BE2C (cell line): ENCODE results near the gene THEM4.

ENCODE experiments used
- DNase-seq: peaks from one replicate; pipeline ENCODE4 v3.0.0-alpha.2; 2020
- H3K27me3 ChIP-seq: fragments of 250-450 bp; sonication (Bioruptor Pico); 2 replicates; pipeline ENCODE4 v1.5.1; 2020; ENCODE audit warnings: mild to moderate bottlenecking
- H3K36me3 ChIP-seq: fragments of 250-450 bp; sonication (Bioruptor Pico); 2 replicates; pipeline ENCODE4 v1.5.1; 2020; ENCODE audit warnings: mild to moderate bottlenecking
- H3K4me1 ChIP-seq: fragments of 250-450 bp; sonication (Bioruptor Pico); 2 replicates; pipeline ENCODE4 v1.5.1; 2020
- H3K4me3 ChIP-seq: 2 replicates; pipeline ENCODE4 v1.5.1; 2011; ENCODE audit warnings: low read depth, low read length
- H3K9me3 ChIP-seq: fragments of 250-450 bp; sonication (Bioruptor Pico); 2 replicates; pipeline ENCODE4 v1.5.1; 2020
- CTCF ChIP-seq: IDR thresholded peaks from 2 replicates; pipeline ENCODE4 v1.5.1; 2012; ENCODE audit warnings: mild to moderate bottlenecking, low read depth, low read length

The THEM4 gene

DNA sequence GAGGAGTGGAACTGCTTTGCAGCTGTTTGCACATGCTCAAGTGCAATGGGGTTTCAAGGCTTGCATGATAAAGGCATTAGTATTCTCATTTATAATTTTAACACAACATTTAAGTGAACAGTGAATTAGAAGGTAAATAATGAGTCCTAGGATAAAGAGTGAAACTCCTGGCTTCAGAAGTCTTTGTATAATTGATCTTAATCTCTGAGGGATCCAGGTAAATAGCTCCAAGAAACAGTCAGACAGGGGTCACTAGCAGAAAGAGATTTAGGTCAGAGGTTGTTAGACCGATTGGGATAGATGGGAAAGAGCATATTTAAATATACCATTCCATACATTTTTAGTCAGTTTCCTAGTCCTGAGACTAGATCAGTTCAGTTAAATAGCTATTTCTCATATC, 14.1 kb upstream of the THEM4 start:
- no peak for TF ChIP-seq CTCF
- no peaks in the 10 kb centered on the region for H3K4me1 ChIP-seq
- H3K27me3 ChIP-seq, result peaks cover 79% of the 10 kb centered on the region
- DNase-seq, result no peak
- H3K9me3 ChIP-seq, result no peaks in the 10 kb centered on the region
- H3K4me3 ChIP-seq, result no peak overlapping the region
- H3K36me3 ChIP-seq, result no peaks in the 10 kb centered on the region

- peaks cover 78% of the 10 kb centered on the region for H3K27me3 ChIP-seq
- no peaks in the 10 kb centered on the region for H3K36me3 ChIP-seq
- no peak for TF ChIP-seq CTCF
- H3K4me3 ChIP-seq, result no peak overlapping the region
- H3K9me3 ChIP-seq, result no peaks in the 10 kb centered on the region
- H3K4me1 ChIP-seq, result no peaks in the 10 kb centered on the region
- DNase-seq, result no peak
These were observed 10.8 kb upstream of the THEM4 start for GRCh38 chr1:151920149-151920548.

- no peak for DNase-seq
- no peak for TF ChIP-seq CTCF
- H3K4me3 ChIP-seq, result no peak overlapping the region
- peaks cover 69% of the 10 kb centered on the region for H3K27me3 ChIP-seq
- no peaks in the 10 kb centered on the region for H3K9me3 ChIP-seq
- no peaks in the 10 kb centered on the region for H3K4me1 ChIP-seq
- H3K36me3 ChIP-seq, result no peaks in the 10 kb centered on the region
These were observed 9.7 kb upstream of the THEM4 start for GRCh38 chr1:151918819-151919610.

DNA sequence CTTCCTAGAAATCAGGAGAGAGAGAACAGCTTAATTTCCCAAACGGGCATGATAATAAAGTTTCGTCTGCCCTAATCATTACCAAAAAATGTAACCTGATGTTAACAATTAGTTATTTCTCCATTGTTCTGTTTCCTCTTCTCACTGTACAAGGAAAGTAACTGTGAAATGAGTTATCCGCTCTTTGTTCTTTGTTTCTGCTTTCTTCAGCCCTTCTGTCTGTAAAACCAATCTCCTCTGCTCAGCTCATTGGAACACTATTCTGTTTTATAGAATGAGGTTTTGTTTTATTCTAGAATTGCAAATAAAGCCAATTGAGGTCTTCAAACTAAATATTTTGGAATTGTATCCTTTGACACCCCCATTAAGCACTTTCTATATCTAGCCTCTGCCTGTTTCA, 8.8 kb upstream of the THEM4 start:
- Histone ChIP-seq H3K36me3 (no peaks in the 10 kb centered on the region), H3K27me3 (peaks cover 67% of the 10 kb centered on the region), H3K9me3 (no peaks in the 10 kb centered on the region), H3K4me3 (no peak overlapping the region), H3K4me1 (no peaks in the 10 kb centered on the region)
- no peak for DNase-seq
- no peak for TF ChIP-seq CTCF

- Histone ChIP-seq H3K9me3 (no peaks in the 10 kb centered on the region), H3K4me1 (no peaks in the 10 kb centered on the region), H3K4me3 (no peak overlapping the region), H3K27me3 (peaks cover 59% of the 10 kb centered on the region), H3K36me3 (no peaks in the 10 kb centered on the region)
- DNase-seq, result no peak
- no peak for TF ChIP-seq CTCF
These were observed 7.5 kb upstream of the THEM4 start for GRCh38 chr1:151916726-151917370.

DNA sequence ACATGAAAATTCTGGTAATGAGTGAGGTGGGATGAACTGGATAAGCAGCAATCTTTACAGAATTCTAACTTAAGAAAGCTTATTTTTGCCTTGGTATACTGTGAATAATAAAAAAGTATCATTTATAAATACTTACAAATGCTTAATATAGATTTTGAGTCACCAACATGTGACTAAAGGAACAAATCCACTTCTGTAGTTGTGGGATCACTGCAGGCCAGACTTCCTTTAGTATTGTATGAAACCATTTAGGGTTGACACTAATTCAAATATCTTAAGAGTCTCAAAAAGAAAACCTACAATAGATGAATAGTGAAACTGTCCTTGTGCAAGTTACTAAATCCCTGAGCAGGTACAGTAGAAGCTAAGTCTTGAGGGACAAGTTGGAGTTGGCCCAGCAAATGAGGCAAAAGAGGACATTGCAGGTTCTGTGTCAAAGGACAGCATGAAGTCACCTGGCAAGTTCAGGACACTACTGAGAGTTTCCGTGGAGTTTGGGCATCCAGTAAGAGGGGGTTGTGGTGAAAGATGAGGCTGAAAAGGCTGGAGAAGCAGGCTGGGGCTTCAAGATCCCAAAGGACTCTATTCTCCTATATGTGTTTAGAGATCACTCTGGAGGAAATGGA, 5.9 kb upstream of the THEM4 start:
- no peak for TF ChIP-seq CTCF

More for the DNA sequence above, 5.9 kb upstream of the THEM4 start:
- Histone ChIP-seq H3K4me1 (no peaks in the 10 kb centered on the region), H3K4me3 (no peak overlapping the region), H3K9me3 (no peaks in the 10 kb centered on the region), H3K36me3 (no peaks in the 10 kb centered on the region), H3K27me3 (peaks cover 51% of the 10 kb centered on the region)
- no peak for DNase-seq
